Heart left ventricle (tissue), 16 donors: ENCODE measurements around the gene IFNGR2. TPM values are rescaled to one million over a fixed set of nuclear protein-coding genes. Genes with fewer than 3 reads are reported as not detected.
A peak's percentile ranks its signal among the peaks of the same experiment; 100 is the strongest.

Experiments
- ATAC-seq, 4 donors: fragments of 200-7000 bp; cut with Tn5 transposase; one replicate each; pipeline ENCODE4 v1.9.1; 2020 to 2022; ENCODE audit warnings: moderate library complexity in 4 of 4, mild to moderate bottlenecking in 3 of 4, moderate number of reproducible peaks in 1 of 4
- DNase-seq, 5 donors: peaks; one replicate each; pipeline ENCODE4 v3.0.0-alpha.2; 2020
- H3K27ac ChIP-seq, 12 donors: fragments of 200-600 bp; sonication (generic) in 4 of 12; one replicate each; pipeline versions ENCODE4 v1.5.0 to v1.8.0; 2016 to 2022; ENCODE audit warnings: mild to moderate bottlenecking in 2 of 12
- H3K27me3 ChIP-seq, 9 donors: fragments of 200-600 bp; sonication (generic) in 2 of 9; one replicate each; pipeline versions ENCODE4 v1.5.1 to v1.8.0; 2016 to 2022; ENCODE audit warnings: mild to moderate bottlenecking in 3 of 9
- H3K36me3 ChIP-seq, 9 donors: fragments of 200-600 bp; sonication (generic) in 2 of 9; one replicate each; pipeline versions ENCODE4 v1.5.0 to v1.8.0; 2018 to 2022; ENCODE audit warnings: mild to moderate bottlenecking in 2 of 9
- H3K4me1 ChIP-seq, 12 donors: fragments of 200-600 bp; sonication (generic) in 4 of 12; one replicate each; pipeline versions ENCODE4 v1.5.0 to v1.8.0; 2016 to 2022; ENCODE audit warnings: mild to moderate bottlenecking in 3 of 12
- H3K4me3 ChIP-seq, 12 donors: fragments of 200-600 bp; sonication (generic) in 4 of 12; one replicate each; pipeline versions ENCODE4 v1.5.0 to v1.8.0; 2017 to 2022; ENCODE audit warnings: mild to moderate bottlenecking in 9 of 12, moderate library complexity in 4 of 12
- H3K9me3 ChIP-seq, 12 donors: fragments of 200-600 bp; sonication (generic) in 4 of 12; one replicate each; pipeline versions ENCODE4 v1.5.0 to v1.8.0; 2016 to 2022; ENCODE audit warnings: mild to moderate bottlenecking in 1 of 12
- POLR2A ChIP-seq, 2 donors: fragments of 450-650 bp; IDR thresholded peaks; one replicate each; pipeline ENCODE4 v1.6.1; 2017; ENCODE audit warnings: antibody characterized with exemption in 2 of 2, mild to moderate bottlenecking in 2 of 2, moderate library complexity in 2 of 2
- WGBS, 4 donors: extraction: QIAGEN DNeasy Blood & Tissue Kit in 2 of 4; methylation state at CpG; one replicate each; pipeline versions ENCODE4 v1.1.5 to v1.1.7; 2013 to 2018; 5-methylcytosine and 5-hydroxymethylcytosine counted together
- intact Hi-C, 10 donors: fragments of 100-400 bp; cut with DNase I; formaldehyde crosslinking; loops; one replicate each; pipeline versions ENCODE4 v1.11.1 to v1.14.2; 2022
- polyA plus RNA-seq, 2 donors: library from polyadenylated mRNA; stranded (reverse); fragments of 200-250 nt; gene quantifications; one replicate each; pipeline ENCODE4 v1.2.3, GENCODE V29; 2013
- total RNA-seq, 9 donors: library from RNA; depleted of rRNA in 2 of 9; stranded (reverse); fragments of >200 nt in 2 of 9; fragmentation: NEBNext Ultra II Directional in 3 of 9; extraction: Animal tissue kit (Norgen Biotek cat#: 25700) in 3 of 9; gene quantifications; one replicate each; pipeline versions ENCODE4 v1.1.0 to v1.2.4, GENCODE V29; 2016 to 2023
- TF ChIP-seq, protein P1 (sequence below), 12 donors: fragments of 200-600 bp; sonication (generic) in 4 of 12; IDR thresholded peaks; one replicate each; pipeline versions ENCODE4 v1.5.0 to v1.8.0; 2018 to 2022; ENCODE audit warnings: antibody characterized with exemption in 12 of 12, mild to moderate bottlenecking in 5 of 12
- donor health status: ischemic (EF 13 %, LVEDD 7.1; RV severe dilation, severe dysfunction).
- donor health status: healthy with polysubstance abuse.
- donor health status: DM: no; HTN: yes; CAD: no.
- donor health status: DM: no; HTN: no; CAD: no.
- donor health status: ischemic (EF 25% LVEDD 6.9; RV normal size, moderate dysfunction).
- donor health status: ischemic (EF 25% LVEDD 5.7; RV mildly dilated, moderate dysfunction).
- donor health status: healthy.
- donor health status: DM: yes; HTN: yes; CAD: no.
- donor health status: ischemic (EF 35%, LVEDD 5.7; RV mildly dilated, moderate dysfunction).
- donor health status: nonischemic (EF 11% LVEDD 7.7; RV severe dilation, severe dysfunction).
- donor health status: DM: yes; HTN: yes; CAD: no.
- donor health status: PGD.
- donor health status: ischemic (EF 29% LVEDD 5.4; RV normal size, mild dysfunction).
- donor health status: nonischemic (EF 23%, LVEDD 6.1; RV moderate dilation, normal function).

Gene IFNGR2
- total and polyA plus RNA-seq, 11 donors, result 25.1 to 83.3 (median 33.5) TPM

DNA sequence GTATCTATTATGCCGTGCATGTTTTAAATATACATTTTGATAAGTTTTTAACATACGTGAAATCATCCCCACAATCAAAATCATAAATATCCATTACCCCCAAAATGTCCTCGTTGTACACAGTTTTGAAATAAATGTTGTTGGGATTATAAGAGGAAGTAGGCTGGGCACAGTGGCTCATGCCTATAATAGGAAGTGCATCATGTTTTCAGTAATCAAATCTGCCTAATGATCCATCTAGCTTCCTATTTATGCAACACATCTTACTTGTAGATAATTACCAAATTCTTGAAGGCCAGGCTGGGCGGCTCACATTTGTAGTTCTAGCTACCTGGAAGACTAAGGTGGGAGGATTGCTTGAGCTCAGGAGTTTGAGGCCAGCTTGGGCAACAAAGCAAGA is 15.0 kb upstream of the IFNGR2 start:
- TF ChIP-seq POLR2A (IDR thresholded peaks at IDR 0.05), result no peak
- TF ChIP-seq, protein P1, sequence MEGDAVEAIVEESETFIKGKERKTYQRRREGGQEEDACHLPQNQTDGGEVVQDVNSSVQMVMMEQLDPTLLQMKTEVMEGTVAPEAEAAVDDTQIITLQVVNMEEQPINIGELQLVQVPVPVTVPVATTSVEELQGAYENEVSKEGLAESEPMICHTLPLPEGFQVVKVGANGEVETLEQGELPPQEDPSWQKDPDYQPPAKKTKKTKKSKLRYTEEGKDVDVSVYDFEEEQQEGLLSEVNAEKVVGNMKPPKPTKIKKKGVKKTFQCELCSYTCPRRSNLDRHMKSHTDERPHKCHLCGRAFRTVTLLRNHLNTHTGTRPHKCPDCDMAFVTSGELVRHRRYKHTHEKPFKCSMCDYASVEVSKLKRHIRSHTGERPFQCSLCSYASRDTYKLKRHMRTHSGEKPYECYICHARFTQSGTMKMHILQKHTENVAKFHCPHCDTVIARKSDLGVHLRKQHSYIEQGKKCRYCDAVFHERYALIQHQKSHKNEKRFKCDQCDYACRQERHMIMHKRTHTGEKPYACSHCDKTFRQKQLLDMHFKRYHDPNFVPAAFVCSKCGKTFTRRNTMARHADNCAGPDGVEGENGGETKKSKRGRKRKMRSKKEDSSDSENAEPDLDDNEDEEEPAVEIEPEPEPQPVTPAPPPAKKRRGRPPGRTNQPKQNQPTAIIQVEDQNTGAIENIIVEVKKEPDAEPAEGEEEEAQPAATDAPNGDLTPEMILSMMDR (IDR thresholded peaks at IDR 0.05), result no peak
- Histone ChIP-seq H3K9me3 (no peaks in the 10 kb centered on the region), H3K27me3 (no peaks in the 10 kb centered on the region), H3K36me3 (no peaks in the 10 kb centered on the region), H3K4me1 (peaks cover 0 to 57% (median 4%) of the 10 kb centered on the region in 12 donors), H3K27ac (peak overlapping the region in 1 of 12 donors; percentile 87), H3K4me3 (no peak overlapping the region)
- 79 to 84% (median 81%) methylated on average over 4 of the region's 4 CpGs for WGBS, 4 donors
- DNase-seq (no peak), ATAC-seq (no peak)
- intact Hi-C loops, result no loop called here

DNA sequence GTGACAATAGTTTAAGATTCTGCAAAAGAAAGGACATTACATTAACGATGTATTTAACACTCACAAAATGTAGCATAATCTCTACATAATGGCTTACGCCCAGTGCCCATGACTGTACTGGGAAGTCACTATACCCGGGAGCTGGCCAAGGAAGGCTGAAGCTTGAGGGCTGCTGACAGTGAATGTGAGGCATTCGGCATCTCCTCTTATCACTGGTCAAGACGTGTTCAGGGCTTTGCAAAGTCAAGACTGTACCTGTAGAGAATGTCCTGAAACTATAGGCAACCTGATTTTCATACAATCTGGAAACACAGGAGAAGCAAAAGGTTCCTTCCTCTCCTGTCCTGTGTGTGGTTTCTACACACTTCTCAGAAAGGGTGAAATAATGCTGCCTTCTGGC is 12.7 kb upstream of the IFNGR2 start:
- H3K27me3 ChIP-seq, result no peaks in the 10 kb centered on the region
- intact Hi-C loops, result no loop called here
- ATAC-seq (no peak), DNase-seq (no peak)
- WGBS, 4 donors, result 77 to 84% (median 81%) methylated on average over 5 of the region's 5 CpGs
- H3K4me3 ChIP-seq, result no peak overlapping the region
- TF ChIP-seq POLR2A (IDR thresholded peaks at IDR 0.05), result no peak
- TF ChIP-seq, protein P1 (IDR thresholded peaks at IDR 0.05), result no peak
- peak overlapping the region in 1 of 12 donors; percentile 67 for H3K27ac ChIP-seq
- H3K36me3 ChIP-seq, result no peaks in the 10 kb centered on the region
- H3K4me1 ChIP-seq, result peaks cover 0 to 59% (median 0%) of the 10 kb centered on the region in 12 donors
- no peaks in the 10 kb centered on the region for H3K9me3 ChIP-seq

GRCh38 chr21:33391656-33392055 is 11.6 kb upstream of the IFNGR2 start:
- Histone ChIP-seq H3K36me3 (no peaks in the 10 kb centered on the region), H3K4me3 (no peak overlapping the region), H3K27ac (peak overlapping the region in 1 of 12 donors; percentile 67), H3K4me1 (peaks cover 0 to 71% (median 0%) of the 10 kb centered on the region in 12 donors), H3K27me3 (no peaks in the 10 kb centered on the region), H3K9me3 (no peaks in the 10 kb centered on the region)
- intact Hi-C loops, result no loop called here
- no peak for TF ChIP-seq POLR2A (IDR thresholded peaks at IDR 0.05)
- TF ChIP-seq, protein P1 (IDR thresholded peaks at IDR 0.05), result no peak
- DNase-seq (no peak), ATAC-seq (no peak)
- WGBS, 4 donors, result 84 to 89% (median 88%) methylated on average over 6 of the region's 6 CpGs

DNA sequence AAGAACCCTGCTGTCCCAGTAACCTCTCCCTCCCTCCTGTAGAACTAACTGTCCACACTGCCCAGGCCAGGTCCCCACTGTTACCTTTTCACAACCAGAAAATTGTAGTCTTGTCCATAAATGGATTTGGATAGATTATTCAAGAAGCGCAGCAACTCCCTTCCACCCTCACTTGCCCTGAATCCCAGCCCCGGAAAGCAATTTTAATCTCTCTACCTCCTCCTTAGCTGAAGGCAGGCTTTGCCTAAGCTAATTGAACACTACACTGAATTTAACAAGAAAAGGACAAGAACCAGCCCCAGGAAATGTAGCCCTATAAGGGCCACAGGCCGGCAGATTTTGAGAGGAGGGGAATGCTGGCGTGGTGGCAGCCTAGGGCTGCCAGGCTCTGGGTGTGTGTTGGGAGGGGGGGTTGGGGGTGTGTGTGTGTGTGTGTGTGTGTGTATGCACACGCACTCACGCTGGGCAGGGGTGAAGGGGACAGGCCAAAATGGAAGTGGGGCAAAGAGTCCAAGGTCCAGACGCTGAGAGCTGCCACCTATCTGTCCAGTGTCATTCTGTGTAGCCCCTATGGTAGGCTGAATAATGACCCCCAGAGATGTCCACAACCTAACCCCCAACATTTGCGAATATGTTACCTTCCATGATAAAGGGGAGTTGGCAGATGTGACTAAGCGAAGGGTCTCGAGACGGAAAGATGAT is 10.8 kb upstream of the IFNGR2 start:
- Histone ChIP-seq H3K36me3 (no peaks in the 10 kb centered on the region), H3K27me3 (no peaks in the 10 kb centered on the region), H3K4me3 (no peak overlapping the region), H3K9me3 (no peaks in the 10 kb centered on the region), H3K4me1 (peaks cover 0 to 79% (median 0%) of the 10 kb centered on the region in 12 donors), H3K27ac (peak overlapping the region in 1 of 12 donors; percentile 67)
- TF ChIP-seq POLR2A (IDR thresholded peaks at IDR 0.05), result no peak
- TF ChIP-seq, protein P1 (IDR thresholded peaks at IDR 0.05), result no peak
- 85 to 87% (median 86%) methylated on average over 11 of the region's 11 CpGs for WGBS, 4 donors
- DNase-seq, result no peak
- ATAC-seq, result no peak
- intact Hi-C loops, result no loop called here
